PC-9 (cell line): ENCODE data around the gene TP53BP2.

Experiments used
- EZH2 ChIP-seq: fragments of 200-600 bp; sonication (generic); IDR thresholded peaks from 2 replicates; pipeline ENCODE4 v1.8.0; 2017; ENCODE audit warnings: antibody characterized with exemption, low read depth
- TF ChIP-seq, protein P1 (sequence below): fragments of 200-600 bp; sonication (generic); conservative IDR thresholded peaks from 2 replicates; pipeline ENCODE4 v1.6.1; 2017; ENCODE audit warnings: mixed run types, antibody characterized with exemption, mild to moderate bottlenecking, moderate library complexity

DNA sequence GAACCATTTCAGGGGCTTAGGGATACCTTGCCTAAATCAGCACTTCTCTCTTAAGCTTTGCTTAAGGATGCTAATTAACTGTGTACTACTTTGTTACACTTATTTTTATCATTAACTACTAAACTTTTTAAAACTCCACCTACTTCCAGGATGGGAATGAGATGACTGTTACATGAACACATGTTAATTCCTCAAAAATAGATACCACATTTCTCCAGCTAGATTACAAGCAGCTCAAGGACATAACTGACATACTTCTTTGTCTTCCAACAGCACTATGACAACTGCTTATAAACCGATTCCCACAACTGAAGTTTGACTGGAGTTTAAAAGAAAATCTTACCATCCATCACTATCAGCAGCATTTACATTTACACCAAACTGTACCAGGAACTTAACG lies 53.7 kb downstream of the TP53BP2 start:
- TF ChIP-seq, protein P1, sequence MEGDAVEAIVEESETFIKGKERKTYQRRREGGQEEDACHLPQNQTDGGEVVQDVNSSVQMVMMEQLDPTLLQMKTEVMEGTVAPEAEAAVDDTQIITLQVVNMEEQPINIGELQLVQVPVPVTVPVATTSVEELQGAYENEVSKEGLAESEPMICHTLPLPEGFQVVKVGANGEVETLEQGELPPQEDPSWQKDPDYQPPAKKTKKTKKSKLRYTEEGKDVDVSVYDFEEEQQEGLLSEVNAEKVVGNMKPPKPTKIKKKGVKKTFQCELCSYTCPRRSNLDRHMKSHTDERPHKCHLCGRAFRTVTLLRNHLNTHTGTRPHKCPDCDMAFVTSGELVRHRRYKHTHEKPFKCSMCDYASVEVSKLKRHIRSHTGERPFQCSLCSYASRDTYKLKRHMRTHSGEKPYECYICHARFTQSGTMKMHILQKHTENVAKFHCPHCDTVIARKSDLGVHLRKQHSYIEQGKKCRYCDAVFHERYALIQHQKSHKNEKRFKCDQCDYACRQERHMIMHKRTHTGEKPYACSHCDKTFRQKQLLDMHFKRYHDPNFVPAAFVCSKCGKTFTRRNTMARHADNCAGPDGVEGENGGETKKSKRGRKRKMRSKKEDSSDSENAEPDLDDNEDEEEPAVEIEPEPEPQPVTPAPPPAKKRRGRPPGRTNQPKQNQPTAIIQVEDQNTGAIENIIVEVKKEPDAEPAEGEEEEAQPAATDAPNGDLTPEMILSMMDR, result no peak
- TF ChIP-seq EZH2, result no peak
